H1 (cell line): Measurements from ENCODE around the gene TFF1. TPM values are rescaled to one million over a fixed set of nuclear protein-coding genes. Genes with fewer than 3 reads are reported as not detected.

Experiments used
- HDAC6 ChIP-seq: IDR thresholded peaks from one replicate; pipeline ENCODE4 v1.7.1; 2012; ENCODE audit warnings: low read depth, mild to moderate bottlenecking, inconsistent platforms, low read length, moderate library complexity
- RAD21 ChIP-seq, 2 experiments: IDR thresholded peaks in 1 of 2; conservative IDR thresholded peaks in 1 of 2; 2 replicates each; pipeline ENCODE4 v1.6.1; 2011; ENCODE audit warnings: low read depth in 2 of 2, low read length in 2 of 2, improper control_type of control experiment in 1 of 2, inconsistent platforms in 1 of 2, mild to moderate bottlenecking in 1 of 2, moderate library complexity in 1 of 2
- polyA plus RNA-seq, 7 experiments: library from polyadenylated mRNA; depleted of rRNA in 3 of 7; stranded (reverse) in 5 of 7; unstranded in 2 of 7; fragments of >200 nt in 5 of 7; fragments of 200-250 nt in 2 of 7; gene quantifications; 1 replicate in 5 of 7; 2 replicates in 1 of 7; 4 replicates in 1 of 7; pipeline versions ENCODE4 v1.2.1 to v1.2.3, GENCODE V29; 2011 to 2013; ENCODE audit warnings: missing spikeins in 2 of 7, mixed read lengths in 2 of 7
- total RNA-seq: library from RNA; stranded (reverse); fragmentation: NEBNext Ultra II Directional; extraction: Animal tissue kit (Norgen Biotek cat#: 25700); gene quantifications from 2 replicates; pipeline ENCODE4 v1.2.1, GENCODE V29; 2021

TFF1 gene
- total and polyA plus RNA-seq, 2 of the 8 experiments (the other 6 are each of a cell fraction or from before 2014, with no cell fraction given), result not detected

DNA sequence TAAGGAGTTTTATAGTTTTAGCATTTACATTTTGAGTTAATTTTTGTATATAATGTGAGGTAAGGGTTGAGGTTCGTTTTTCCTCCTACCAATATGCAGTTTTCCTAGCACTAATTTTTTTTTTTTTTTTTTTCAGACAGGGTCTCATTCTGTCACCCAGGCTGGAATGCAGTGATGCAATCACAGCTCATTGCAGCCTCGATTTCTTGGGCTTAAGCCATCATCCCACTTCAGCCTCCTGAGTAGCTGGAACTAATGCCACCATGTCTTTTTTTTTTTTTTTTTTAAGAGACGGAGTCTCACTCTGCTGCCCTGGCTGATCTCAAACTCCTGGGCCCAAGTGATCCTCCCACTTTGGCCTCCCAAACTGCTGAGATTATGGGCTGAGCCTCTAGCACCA is 34.8 kb upstream of the TFF1 start (continued):
- TF ChIP-seq RAD21 (IDR thresholded peaks at IDR 0.05 in 1 of 2, conservative IDR thresholded peaks at IDR 0.05 in 1 of 2; ENCODE audit: low read depth in 2 of 2, low read length in 2 of 2), result no peak
- no peak for TF ChIP-seq HDAC6
